HFFc6 (cell line): ENCODE measurements around the gene CREB5. TPM values are rescaled to one million over a fixed set of nuclear protein-coding genes. Genes with fewer than 3 reads are reported as not detected.
"Not testable (repeated sequence)": the region's sequence is repeated elsewhere in the genome, so short reads cannot be mapped to it uniquely, and the experiment has no call there.

Source experiments
- DNase-seq: peaks from one replicate; pipeline ENCODE4 v3.0.0-alpha.2; 2018
- H3K27ac Mint-ChIP-seq: 2 replicates; pipeline ENCODE4 v1.8.0; 2020; ENCODE audit warnings: mild to moderate bottlenecking, mixed read lengths
- H3K27me3 Mint-ChIP-seq: 2 replicates; pipeline ENCODE4 v1.8.0; 2021; ENCODE audit warnings: mild to moderate bottlenecking, moderate library complexity, mixed read lengths; ENCODE audit not compliant: insufficient read depth
- H3K36me3 Mint-ChIP-seq: 2 replicates; pipeline ENCODE4 v1.8.0; 2021; ENCODE audit warnings: low read depth, mixed read lengths
- H3K4me1 Mint-ChIP-seq: 2 replicates; pipeline ENCODE4 v1.8.0; 2020; ENCODE audit warnings: low read depth, mixed read lengths
- H3K4me3 Mint-ChIP-seq: 2 replicates; pipeline ENCODE4 v1.8.0; 2020; ENCODE audit warnings: mild to moderate bottlenecking, moderate library complexity, mixed read lengths
- H3K9me3 Mint-ChIP-seq: 2 replicates; pipeline ENCODE4 v1.8.0; 2020; ENCODE audit warnings: mild to moderate bottlenecking, mixed read lengths
- total RNA-seq, 6 experiments: library from RNA; stranded (reverse); fragmentation: NEBNext Ultra II Directional; extraction: Animal tissue kit (Norgen Biotek cat#: 25700); gene quantifications; 2 replicates in 1 of 6; 3 replicates in 5 of 6; pipeline ENCODE4 v1.2.3, GENCODE V29; 2021
- TF ChIP-seq, protein P1 (sequence below): fragments of 200-600 bp; sonication (generic); IDR thresholded peaks from 2 replicates; pipeline ENCODE4 v1.5.0; 2021; ENCODE audit warnings: antibody characterized with exemption, mild to moderate bottlenecking

The CREB5 gene
- total RNA-seq, 6 experiments from 2014 or later, result 0.60 to 0.90 (median 0.79) TPM

DNA sequence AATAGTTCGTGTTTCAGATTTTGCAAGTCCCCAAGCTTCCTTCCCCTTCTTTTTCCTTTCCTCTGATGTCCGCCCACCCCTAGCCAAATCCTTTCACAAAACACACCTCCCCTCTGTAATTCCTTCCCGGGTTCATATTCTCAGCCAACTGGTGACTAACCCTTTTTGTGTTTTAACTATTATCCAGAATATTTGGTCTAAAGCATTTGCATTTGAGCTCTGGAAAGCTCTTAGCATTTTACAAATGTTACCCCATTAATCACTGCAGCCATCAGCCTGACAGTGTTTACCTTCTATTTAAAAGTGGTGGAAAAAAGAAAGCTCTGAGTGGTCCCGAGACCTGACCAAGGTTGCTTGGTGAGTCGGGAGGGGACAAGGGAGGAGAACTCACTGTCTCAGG, 139.0 kb downstream of the CREB5 start:
- TF ChIP-seq, protein P1, sequence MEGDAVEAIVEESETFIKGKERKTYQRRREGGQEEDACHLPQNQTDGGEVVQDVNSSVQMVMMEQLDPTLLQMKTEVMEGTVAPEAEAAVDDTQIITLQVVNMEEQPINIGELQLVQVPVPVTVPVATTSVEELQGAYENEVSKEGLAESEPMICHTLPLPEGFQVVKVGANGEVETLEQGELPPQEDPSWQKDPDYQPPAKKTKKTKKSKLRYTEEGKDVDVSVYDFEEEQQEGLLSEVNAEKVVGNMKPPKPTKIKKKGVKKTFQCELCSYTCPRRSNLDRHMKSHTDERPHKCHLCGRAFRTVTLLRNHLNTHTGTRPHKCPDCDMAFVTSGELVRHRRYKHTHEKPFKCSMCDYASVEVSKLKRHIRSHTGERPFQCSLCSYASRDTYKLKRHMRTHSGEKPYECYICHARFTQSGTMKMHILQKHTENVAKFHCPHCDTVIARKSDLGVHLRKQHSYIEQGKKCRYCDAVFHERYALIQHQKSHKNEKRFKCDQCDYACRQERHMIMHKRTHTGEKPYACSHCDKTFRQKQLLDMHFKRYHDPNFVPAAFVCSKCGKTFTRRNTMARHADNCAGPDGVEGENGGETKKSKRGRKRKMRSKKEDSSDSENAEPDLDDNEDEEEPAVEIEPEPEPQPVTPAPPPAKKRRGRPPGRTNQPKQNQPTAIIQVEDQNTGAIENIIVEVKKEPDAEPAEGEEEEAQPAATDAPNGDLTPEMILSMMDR, result no peak
- peaks cover 2% of the 10 kb centered on the region for H3K27me3 Mint-ChIP-seq
- no peak overlapping the region for H3K27ac Mint-ChIP-seq
- H3K4me1 Mint-ChIP-seq, result no peaks in the 10 kb centered on the region
- DNase-seq, result no peak
- H3K36me3 Mint-ChIP-seq, result no peaks in the 10 kb centered on the region
- peaks cover 13% of the 10 kb centered on the region for H3K9me3 Mint-ChIP-seq
- H3K4me3 Mint-ChIP-seq, result no peak overlapping the region

DNA sequence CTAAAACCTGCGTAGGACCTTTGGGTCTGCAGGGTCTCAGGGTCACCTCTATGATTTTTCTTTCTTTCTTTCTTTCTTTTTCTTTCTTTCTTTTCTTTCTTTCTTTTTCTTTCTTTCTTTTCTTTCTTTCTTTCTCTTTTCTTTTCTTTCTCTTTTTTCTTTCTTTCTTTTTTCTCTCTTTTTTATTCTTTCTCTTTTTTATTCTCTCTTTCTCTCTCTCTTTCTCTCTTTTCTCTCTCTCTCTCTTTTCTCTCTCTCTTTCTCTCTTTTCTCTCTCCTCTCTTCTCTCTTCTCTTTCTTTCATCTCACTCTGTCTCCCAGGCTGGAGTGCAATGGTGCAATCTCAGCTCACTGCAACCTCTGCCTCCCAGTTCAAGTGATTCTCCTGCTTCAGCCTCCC, 139.4 kb downstream of the CREB5 start:
- not testable (repeated sequence) for H3K36me3 Mint-ChIP-seq, DNase-seq, H3K27ac Mint-ChIP-seq, H3K4me1 Mint-ChIP-seq, H3K9me3 Mint-ChIP-seq, H3K27me3 Mint-ChIP-seq, H3K4me3 Mint-ChIP-seq

DNA sequence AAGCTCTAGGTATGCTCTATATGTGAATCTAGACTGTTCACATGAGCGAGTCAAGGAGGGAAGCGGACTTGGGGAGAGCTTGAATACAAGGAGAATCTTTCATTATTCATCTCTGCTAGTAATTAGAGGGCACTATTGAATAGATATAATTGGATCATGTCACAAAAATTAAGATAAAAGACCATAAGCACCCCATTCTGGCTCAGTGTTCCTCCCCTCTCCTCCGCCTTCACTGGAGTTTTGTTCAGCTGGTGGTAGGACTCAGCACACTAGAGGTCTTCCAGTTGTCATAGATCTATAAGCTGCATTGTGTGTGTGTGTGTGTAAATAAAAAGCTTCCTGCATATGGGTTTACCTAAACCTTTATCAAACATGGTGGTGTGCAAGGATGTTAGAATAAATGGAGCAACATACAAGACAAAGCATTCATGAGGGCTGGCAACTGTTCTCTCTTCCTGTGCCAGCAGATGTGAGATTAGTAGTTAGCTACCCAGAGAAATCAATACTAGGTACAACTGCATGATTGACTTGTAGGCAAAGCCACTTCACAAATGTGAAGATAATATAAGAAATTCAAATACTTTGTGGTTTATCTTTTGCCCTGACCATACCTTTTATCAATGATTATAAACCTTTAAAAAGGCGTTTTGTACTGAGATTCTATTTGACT, 142.6 kb downstream of the CREB5 start:
- H3K4me3 Mint-ChIP-seq, result no peak overlapping the region
- H3K9me3 Mint-ChIP-seq, result peaks cover 12% of the 10 kb centered on the region
- DNase-seq, result no peak
- no peak overlapping the region for H3K27ac Mint-ChIP-seq
- H3K4me1 Mint-ChIP-seq, result no peaks in the 10 kb centered on the region
- H3K36me3 Mint-ChIP-seq, result no peaks in the 10 kb centered on the region; the same call in 1 of the 2 replicates
- TF ChIP-seq, protein P1, result no peak
- H3K27me3 Mint-ChIP-seq, result peaks cover 2% of the 10 kb centered on the region

DNA sequence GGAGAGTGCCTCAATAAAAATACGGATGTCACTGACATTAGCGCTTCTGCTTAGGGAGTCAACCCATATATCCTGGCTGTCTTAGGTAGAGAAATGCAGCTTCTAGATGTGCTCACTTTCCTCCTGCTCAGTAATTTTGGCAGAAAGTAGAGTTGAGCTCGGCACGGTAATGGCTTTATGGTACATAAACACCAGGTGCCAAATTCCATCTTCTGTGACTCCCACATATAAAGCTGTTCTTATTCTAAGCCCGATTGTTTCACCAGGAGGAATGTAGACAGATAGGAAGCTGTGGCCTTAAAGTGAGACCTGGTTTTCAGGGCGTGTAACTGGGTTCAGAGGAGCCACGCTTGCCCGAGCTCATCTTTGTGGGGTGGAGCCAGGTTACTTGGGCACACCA, 143.7 kb downstream of the CREB5 start:
- H3K4me3 Mint-ChIP-seq, result no peak overlapping the region
- TF ChIP-seq, protein P1, result no peak
- DNase-seq, result no peak
- H3K27me3 Mint-ChIP-seq, result peaks cover 1% of the 10 kb centered on the region
- H3K4me1 Mint-ChIP-seq, result no peaks in the 10 kb centered on the region
- H3K36me3 Mint-ChIP-seq, result no peaks in the 10 kb centered on the region; the same call in 1 of the 2 replicates
- H3K27ac Mint-ChIP-seq, result no peak overlapping the region
- peaks cover 15% of the 10 kb centered on the region for H3K9me3 Mint-ChIP-seq

DNA sequence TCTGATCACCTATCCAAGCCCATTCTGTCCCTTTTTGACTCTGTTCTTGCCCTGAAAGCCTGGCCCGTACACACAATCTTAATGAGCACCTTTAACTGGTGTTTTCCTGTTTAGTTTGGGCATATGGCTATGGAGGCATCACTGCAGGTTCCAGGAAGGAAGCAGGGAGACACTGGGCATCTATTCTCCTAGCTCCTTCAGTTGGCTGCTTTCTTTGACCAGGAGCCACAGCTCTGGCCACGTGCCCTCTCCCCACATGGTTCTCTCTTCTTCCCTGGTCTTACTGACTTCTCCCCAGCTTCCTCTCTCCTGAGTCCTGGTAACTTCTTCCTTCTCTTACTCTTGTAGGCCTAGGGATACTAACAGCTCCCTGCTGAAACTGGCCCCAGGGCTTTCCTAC, 144.4 kb downstream of the CREB5 start:
- DNase-seq, result no peak
- Mint-ChIP-seq H3K27ac (no peak overlapping the region; the same call in 1 of the 2 replicates), H3K36me3 (no peaks in the 10 kb centered on the region; the same call in 1 of the 2 replicates), H3K9me3 (peaks cover 15% of the 10 kb centered on the region), H3K4me3 (no peak overlapping the region), H3K27me3 (peaks cover 1% of the 10 kb centered on the region; the same call in 1 of the 2 replicates), H3K4me1 (no peaks in the 10 kb centered on the region)
- TF ChIP-seq, protein P1, result no peak

DNA sequence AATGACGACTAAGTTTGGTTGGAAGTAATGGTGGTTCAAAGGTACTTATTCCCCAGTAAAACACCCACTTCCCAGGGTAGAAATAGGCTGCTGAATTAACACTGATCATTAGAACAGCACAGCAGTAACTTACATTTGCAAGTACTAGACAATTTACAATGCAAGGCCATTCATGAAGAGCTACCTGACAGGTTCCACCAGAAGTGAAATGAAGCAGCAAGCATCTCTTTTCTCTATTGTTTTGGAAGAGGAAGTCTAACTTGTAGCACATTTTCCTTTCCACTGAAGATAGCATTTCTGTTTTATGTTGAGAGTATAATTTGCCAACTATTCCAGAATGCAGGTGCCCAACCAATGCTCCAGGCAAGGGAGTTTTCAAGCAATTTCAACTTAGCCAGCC, 145.9 kb downstream of the CREB5 start:
- Mint-ChIP-seq H3K4me1 (no peaks in the 10 kb centered on the region), H3K9me3 (peaks cover 11% of the 10 kb centered on the region), H3K27me3 (peaks cover 1% of the 10 kb centered on the region; the same call in 1 of the 2 replicates), H3K27ac (no peak overlapping the region), H3K4me3 (no peak overlapping the region), H3K36me3 (no peaks in the 10 kb centered on the region; the same call in 1 of the 2 replicates)
- DNase-seq, result no peak
- TF ChIP-seq, protein P1, result no peak
